CD4-positive, alpha-beta T cell treated with Interleukin-17A for 4 hours (primary cell): ENCODE results near the gene TSC1.
A peak's percentile ranks its signal among the peaks of the same experiment; 100 is the strongest.

Source experiments
- DNase-seq: peaks from one replicate; pipeline ENCODE4 v3.0.0-alpha.2; 2020; ENCODE audit warnings: mixed read lengths

Gene TSC1

DNA sequence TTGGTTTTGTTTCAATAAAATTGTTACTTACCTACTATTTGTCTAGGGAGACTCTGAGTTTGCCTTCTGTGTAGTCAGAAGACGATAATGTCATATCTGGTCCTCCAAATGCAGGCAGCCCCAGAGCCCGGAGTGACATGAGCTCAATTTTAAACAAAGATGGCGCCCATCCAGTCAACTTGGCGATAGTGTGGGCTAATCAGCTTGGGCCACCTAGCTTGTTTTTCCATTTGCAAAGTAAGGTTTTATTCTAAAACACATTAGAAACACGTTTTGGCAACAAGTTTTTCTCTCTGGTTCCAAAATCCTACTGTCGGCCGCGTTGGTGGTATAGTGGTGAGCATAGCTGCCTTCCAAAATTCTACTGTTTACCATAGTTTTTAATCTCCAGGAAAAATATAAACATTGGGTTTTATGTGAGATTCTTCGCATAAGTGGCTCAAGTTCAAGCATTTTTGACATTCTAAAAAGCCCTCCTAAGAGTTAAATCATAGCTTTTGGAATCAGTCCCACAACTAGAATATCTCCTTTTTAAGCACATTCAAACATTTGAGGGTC lies 13.2 kb downstream of the TSC1 start:
- no peak for DNase-seq

DNA sequence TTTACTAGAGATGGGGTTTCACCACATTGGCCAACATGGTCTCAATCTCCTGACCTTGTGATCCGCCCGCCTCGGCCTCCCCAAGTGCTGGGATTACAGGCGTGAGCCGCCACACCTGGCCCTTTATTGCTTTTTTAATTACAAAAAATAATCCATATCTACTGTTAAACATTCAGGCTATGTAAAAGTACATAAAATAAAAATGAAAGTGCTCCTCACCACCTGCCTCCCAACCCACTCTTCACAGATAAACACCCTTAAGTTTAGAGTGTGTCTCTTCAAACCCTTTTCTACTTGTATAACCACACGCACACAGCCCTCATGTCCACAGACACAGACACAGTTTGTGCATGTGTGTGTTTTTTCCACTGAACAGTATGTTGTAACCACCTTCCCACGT lies 16.7 kb downstream of the TSC1 start:
- no peak for DNase-seq

DNA sequence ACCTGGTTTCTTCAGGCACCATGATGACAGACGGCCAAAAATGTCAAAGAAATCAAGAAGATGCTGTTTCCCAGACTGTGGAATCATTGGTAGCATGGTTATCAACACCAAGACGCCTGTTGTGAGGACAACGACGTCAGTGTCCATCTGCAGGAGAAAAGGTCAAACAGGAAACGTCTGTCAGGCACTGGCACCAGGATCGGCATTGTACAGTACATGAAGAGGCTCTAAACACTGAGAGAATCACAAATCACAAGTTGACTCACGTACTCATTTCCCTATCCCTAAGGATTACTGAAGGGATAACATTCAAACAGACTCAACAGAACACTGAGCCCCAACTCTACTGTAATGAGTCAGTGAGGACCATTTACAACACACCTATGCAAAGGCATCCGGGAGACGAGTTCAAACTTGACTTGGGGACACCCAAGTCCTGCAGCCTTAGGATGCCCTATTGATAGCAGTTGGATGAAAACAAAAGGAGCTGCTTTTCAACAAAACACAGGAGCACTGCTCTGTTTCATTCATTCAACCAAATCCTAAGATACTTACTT lies 21.0 kb downstream of the TSC1 start:
- DNase-seq: no peak

DNA sequence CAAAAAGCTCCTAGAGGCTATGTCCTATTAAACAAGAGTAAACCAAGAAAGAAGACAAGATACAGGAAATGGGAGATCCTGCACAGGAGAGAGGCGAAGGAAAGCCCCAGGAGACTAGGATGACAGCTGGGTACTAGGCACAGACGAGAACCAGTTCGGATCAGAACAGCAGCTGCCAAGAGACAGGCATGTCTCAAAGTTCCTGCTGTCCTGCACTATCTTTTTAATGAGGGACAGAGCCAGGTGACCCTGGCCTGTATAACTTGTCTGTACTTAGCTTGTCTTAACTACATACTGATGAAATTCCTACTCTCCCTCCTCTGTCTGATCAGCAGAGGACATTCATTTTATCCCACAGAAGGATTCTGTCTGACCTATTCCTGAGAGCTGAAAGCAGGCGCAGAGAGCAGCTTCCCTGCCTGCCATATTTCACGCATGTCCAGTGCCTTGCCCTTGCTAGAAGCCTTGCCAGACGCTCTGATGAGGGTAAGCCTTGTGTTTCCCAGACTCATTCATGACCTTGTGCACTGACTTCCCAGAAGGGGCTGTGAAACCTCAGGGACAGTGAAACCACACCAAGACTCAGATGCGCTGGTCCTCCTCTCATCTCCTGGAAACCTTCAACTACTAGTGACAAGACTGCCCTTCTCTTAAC lies 24.7 kb downstream of the TSC1 start:
- DNase-seq: no peak

DNA sequence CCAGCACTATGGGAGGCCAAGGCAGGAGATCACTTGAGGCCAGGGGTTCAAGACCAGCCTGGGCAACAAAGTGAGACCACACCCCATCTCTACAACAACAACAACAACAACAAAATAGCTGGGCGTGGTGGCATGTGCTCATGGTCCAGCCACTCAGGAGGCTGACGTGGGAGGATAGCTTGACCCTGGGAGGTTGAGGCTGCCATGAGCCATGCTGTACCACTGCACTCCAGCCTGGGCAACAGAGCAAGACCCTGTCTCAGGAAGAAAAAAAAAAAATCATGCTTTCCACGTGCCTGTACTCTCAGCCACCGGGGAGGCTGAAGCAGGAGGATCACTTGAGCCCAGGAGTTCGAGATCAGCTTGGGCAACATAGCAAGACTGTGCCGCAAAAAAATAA lies 29.5 kb downstream of the TSC1 start:
- no peak for DNase-seq

DNA sequence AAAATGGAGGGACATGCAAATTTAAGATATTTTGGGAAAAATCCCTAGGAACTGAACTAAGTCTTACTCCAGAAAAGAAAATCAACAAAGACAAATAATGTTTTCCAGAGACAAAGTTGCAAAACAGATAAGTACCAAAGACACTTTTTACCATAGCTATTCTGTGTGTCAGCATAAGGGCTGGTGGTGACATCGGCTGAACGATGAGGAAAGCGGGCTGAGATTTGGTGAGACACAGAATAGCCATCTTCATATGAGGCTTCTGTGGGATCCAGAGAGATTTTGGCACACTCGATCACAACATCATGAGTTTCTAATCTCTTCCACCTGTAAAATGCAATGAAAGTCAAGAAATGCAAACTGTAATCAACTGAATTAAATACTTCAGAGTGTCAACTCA lies 32.3 kb downstream of the TSC1 start:
- no peak for DNase-seq

DNA sequence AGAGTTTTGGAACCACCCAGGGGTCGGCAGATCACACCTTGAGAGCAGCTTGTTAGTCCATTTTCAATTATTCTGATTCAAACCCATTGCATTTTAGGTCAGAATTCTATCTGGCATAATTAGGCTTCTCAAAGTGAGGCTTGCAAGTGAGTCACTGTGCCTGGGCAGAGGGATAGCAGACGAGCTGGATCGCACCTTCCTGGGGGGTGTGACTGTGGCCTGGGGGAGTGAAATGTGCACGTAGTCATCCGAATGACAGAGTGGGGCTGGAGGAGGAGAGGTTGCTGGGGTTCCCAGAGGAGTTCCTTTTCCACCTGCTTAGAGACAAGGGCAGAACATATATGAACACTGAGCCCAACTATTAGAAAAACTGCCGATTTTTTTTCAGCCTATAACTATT lies 34.0 kb downstream of the TSC1 start:
- DNase-seq: no peak

DNA sequence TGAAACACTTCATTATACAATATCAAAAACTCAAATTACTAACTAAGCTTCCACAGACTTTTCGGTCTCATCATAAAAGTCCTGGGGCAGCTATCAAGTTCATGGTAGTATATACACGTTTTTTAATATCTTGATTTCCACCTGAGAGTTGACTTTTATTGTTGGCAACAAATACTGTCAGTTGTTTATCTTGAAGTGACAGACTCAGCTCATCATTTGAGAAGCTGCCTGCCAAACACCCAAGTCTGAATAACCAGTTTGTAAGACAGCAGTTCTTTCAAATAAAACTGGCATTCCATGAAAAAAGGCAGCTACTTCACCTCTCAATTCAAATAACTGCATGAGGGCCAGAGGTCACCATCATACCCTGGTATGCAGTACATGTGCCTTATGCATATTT lies 35.1 kb downstream of the TSC1 start:
- no peak for DNase-seq

DNA sequence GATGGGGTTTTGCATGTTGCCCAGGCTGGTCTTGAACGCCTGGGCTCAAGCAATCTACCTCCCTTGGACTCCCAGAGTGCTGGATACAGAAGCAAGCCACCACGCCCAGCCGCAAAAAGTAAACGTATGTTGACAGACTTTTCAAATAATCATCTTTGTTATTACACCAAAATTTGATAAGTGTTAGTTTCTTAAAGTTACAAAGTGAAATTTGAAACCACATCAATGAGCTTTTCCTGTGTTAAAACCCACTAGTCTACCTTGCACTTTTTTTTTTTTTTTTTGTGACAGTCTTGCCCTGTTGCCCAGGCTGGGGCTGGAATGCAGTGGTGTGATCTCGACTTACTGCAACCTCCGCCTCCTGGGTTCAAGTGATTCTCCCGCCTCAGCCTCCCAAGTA lies 35.8 kb downstream of the TSC1 start:
- DNase-seq: peak; percentile 38

DNA sequence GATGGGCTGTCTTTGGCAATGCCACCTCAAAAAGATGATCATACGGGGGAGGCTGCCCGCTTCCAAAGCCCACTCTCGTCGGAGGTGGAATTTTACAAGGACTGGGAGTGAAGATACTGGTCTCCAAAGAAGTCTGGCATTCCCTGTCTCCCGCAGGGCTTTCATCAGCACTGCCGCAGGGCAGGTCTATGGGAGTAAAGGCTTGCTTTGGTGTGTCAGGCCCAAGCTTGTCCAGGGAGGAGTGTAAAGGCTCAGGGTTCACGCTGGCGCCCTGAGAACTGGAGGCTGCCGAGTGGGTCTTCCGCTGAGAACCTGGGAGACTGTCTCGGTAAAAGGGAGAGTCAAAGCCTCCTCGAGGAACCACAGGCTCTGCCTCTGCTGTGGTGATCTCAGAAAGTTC lies 38.7 kb downstream of the TSC1 start:
- DNase-seq: no peak

DNA sequence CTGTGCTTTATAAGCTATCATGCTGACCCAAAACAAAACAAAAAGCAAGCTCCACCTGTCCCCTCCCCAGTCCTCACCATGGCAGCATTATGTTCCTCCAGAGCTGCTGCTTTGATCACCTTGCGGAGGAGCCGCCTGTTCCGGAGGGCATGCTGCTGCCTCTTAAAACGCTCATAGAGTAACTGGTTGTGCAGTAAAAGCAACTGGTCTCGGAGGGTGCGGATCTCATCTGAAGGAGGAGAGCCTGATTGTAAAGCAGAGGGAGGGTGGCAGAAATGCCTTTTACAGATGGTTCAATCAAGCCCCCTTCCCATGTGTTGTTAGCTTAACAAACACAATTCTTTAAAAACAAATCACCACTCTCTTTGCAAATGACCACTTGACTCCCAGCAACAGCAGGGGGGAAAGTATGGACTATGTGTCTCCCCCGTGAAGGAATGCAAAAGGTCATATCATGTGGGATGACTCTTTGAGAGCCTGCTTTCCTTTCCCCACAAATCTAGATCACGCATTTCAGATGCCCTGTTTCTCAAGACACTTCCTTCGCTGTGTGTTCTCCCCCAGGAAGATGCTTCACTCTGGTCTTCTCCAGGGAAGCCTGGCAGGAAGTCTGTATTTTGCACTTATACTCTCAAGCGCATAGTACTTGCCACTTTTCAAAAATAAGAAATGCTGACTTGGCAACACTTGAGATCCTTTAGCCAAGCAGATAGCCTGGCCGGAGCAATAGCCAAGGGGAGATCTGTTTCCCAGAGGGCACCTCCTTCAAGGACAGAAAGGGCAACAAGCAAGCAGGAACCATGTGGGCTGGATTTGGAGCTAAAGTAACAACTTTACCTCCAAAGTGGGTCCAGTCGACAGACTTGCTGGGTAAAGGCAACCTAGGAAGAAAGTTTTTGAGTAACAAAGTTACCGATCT lies 40.6 kb downstream of the TSC1 start:
- DNase-seq: no peak

DNA sequence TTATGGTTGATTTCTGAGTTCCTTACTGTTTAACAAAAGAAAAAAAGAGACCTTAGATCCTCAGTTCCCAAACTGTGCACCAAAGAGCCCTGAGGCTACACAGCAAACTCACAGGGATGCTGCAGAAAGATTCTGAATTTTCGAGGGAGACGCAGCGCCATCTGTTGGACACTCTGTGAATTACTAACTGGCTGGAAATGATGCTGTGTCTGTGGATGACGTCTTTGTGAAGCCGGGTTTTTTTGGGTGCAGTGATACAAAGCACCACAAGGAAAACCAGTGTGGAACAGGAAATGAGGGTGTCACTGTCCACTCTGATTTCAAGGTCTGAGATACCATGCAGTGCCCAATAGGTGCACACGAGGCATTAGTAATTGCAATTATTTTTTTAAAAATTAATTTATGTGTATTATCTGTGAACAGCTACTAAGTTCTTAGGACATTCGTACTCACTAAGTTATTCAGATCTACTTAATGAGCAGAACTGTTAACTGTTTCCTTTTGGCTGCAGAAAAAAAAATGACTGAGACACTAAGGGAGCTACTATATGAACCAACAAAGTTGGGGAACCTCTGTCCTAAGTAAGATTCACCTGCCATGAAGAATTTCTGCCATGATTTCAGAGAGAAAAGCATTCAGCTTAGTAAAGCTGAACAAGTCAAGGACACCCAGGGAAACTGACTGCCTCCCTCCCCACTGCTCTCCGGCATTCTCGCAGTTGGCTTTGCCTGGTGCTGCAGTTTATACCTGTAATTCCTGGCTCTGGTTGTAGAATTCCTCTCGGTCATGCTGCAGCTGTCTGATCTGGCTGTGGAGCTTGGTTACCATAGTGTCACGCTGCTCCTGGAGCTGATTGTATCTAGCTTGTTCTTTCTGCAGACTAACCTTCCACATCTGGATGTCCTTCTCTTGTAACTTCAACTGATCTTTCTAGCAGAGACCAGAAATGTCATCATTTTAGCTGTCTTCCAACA lies 42.3 kb downstream of the TSC1 start:
- peak; percentile 74 for DNase-seq

DNA sequence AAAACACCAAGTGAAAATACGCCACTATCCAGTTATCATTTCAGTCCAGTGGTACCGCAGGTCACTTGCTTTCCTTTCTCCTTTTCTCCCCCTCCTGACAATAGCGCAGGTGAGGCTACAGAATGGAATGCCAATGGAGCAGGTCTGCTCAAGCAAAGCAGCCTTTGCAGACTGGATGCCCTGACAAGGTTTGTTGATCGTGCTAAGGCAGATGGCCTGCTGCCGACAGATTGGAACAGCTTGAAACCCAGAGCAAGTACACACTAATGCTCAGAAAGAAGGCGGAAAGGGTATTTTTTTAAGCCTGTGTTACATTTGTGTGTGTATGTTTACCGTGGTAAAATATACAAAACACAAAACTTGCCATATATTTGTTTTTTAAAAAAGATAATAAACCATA lies 46.4 kb downstream of the TSC1 start:
- no peak for DNase-seq

DNA sequence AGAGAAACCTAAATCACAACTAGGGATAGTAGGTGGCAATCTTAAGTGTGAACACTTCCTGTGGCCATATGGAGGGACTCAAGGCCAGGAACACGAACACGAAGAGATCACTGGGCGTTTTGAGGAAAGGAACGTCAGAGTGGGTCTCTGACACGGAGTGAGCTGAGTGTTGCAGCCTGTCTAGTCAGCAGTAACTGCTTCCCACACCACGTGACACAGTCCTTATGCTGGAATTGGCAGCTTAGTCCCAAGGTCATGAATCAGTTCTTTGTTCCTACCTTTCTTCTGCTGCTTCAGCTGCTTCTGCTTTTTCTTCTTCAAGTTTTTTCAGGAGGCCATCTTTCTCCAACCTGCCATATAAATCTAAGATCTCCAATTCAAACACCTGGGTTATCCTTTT lies 47.5 kb downstream of the TSC1 start:
- no peak for DNase-seq

DNA sequence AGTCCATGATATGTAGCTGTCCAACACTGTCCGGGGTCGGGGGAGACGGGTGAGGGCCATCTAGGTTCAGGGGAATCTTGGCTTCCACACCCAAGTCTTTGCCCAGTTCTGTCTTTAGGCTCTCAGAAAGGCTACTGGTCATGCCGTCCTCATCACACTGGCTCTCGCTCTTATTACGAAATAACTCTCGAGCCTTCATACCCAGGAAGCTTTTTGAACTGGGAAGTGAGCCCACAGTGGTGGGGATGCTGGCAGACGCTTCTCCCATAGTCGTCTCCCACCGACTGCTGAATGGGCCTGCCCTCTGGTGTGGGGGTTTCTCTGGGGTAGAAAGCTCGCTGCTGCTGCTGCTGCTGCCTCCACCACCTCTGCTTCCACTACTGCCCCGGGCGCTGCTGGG lies 48.2 kb downstream of the TSC1 start:
- no peak for DNase-seq

DNA sequence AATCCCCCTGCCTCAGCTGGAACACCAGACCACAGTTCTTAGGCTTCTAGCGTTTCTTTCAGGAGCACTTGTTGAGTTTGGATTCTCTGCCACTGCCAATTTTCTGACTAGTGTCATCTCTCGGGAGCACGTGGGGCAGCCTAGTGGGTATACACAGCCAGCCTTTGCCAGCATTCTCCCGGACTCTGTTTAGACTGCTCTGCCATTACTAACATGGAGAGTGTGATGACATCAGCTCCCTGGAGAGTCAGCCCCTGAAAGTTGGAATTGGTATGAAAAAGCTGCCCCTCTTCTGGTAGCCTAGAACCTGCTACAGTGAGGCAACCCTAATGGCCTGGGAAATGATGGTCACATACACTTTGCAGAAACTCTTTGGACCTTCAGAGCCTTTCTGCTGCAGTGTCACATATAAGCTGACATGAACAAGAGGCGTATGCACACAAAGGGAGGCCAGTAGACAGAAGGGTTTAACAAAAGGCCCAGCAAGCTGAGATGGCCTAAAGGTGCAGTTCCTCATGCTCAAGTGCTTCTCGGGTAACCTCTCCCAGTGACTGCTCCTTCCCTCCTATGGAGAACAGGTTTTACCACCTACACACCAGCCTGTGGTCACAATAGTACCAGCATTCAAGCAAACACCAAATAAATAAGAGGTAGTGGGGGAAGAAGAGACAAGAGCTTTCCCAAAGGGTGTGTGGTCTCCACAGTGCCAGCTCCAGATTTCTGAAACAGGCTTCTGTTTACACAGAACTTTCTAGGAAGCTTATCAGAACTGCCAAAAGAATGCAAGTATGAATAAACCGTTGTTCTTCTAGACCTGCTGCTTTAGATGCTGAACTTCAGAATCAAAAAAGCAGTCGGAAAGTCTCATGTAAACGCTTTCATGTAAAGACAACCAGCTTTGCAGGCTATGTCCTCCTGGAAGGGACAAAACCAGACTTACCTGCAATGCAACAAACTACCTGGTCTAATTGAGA lies 49.3 kb downstream of the TSC1 start:
- DNase-seq: no peak

DNA sequence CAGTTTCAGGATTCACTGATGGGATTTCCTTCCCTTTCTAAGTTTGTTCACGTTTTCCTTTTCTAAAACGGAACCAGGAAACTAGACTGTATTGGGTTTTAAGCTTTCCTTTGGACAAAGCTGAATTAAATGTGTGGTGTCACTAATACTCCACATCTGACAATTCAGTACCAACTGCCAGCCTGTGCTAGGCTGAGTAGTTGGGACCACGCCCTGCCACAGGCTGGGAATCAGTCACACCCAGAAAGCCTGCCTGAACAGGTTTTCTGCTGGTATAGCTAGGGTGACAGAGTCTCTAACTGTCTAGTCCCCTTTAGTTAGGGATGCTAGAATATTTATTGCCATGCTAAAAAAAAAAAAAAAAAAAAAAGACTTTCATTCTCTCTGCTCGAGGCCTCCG lies 50.1 kb downstream of the TSC1 start:
- no peak for DNase-seq

DNA sequence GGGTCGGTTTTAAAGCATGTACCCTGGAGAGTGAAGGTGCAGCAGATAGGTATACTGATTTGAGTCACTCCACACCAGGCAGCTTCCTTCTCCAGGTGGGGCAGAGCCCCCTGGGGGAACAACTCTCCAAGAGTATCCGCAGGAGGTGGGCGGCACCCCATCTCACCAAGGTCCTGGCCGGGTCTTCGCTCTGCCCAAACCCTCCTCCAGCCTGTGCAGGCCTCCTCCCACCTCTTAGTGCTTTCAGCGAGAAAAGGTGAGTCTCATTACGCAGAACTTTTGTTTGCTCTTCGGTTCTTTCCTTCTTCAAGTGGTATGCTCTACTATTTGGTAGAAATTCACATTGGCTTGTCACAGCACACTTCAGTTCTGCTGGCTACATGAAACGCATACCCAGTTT lies 52.0 kb downstream of the TSC1 start:
- no peak for DNase-seq

DNA sequence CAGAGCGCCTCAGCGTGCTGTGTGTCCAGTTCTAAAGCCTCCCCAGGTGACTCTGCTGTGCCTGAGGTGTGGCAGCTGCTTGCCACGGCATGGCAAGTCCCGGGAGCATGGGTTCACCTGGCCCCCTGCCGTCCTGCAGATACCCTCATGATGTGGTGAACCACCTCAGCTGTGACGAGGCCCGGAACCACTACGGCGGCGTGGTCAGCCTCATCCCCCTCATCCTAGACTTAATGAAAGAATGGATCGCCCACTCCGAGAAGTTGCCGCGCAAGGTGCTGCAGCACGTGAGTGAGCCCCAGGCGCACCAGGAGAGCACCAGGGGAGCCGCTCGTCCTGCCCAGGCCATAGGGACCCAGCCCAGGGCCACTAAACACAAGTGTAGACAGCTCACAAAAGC lies 56.3 kb downstream of the TSC1 start:
- DNase-seq: no peak

DNA sequence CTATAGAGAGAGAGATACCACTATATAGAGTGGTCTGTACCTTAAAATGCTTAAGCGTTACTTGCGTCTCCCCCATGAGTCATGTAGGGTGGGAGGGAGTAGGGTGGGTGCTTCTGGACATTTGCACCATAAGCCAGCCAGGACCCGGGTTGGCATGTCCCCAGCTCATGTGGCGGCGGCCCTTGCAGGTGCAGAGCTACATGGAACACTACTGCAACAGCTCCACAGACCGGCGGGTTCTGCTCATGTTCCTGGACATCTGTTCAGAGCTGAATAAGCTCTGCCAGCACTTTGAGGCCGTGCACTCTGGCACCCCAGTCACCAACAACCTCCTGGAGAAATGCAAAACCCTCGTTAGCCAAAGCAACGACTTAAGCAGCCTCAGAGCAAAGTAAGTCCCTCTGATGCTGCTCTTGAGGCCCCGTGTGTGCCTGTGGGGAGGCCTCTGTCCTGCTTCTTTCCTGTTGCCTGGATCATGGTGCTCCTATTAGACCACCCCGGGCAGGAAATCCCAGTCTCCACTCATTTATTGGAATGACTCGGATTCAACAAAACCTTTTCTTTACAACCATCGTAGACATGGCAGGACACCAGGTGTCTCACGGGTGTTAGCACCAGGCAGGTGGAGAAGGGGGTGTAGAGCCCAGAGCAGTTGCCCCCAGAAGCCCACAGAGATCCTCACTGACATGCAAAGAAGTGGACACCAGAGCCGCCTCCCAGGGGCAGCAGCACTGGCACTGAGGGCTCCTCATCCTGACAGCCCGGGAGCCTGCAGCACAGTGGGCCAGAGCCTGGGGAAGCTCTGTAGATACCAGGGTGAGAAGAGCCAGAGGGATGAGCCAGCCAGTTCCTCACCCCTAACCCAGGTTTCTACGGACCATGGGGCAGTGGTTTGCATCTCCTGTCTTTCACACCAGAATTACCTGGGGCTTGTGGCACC lies 57.0 kb downstream of the TSC1 start:
- DNase-seq: no peak
